ENCODE data around the gene NPTXR.
A peak's percentile ranks its signal among the peaks of the same experiment; 100 is the strongest.
"Not testable (repeated sequence)": the region's sequence is repeated elsewhere in the genome, so short reads cannot be mapped to it uniquely, and the experiment has no call there.

NPTXR gene

GRCh38 chr22:38830026-38830844 is 13.6 kb downstream of the NPTXR start:
- peak in 1 of 2 experiments; percentile 19 for DNase-seq

DNA sequence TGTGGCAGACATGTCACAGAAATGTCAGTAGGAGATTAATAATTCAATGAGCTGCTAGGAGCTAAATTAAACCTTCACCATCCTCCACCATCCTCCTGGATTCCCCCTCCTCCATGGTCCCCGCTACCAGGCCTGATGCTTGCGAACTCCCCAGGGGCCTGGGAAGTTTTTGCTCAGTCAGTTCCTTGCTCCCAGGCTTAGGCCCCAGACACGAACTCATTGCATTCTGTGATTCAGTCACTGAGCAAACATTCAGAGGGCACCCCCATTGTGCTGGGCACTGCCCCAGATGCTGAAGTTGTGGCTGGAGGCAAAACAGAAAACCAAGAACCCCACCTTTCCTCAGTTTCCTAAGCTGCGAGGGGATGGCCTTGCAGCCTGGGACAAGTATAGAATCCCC is 14.3 kb downstream of the NPTXR start:
- no peak for DNase-seq

DNA sequence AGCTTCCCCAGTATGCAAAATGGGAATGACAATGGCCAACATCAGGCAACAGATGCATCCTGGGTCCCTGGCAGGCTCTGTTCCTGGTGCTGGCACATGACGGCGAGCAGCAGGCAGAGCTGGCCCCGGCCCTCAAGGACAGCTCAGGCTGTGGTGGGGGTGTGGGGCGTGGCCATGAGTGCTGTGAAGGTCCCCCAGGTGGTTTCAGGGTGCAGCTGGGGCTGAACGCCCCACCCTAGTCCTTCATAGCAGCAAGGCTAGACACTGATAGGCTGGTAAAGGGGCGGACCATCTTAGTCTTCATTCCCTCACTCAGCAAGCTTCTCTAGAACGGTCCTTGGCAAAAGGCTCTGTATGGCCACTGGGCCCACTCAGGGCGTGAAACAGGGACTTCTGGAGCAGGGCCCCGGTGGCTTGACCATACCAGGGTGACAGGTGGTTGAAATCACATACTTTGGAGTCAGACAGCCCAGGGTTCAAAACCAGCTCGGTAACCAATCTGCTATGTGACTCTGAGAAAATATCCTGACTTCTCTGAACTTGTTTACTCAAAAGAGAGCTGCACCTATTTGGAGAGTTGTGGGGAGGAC is 15.1 kb downstream of the NPTXR start:
- peak in 1 of 2 experiments; percentile 84 for DNase-seq

DNA sequence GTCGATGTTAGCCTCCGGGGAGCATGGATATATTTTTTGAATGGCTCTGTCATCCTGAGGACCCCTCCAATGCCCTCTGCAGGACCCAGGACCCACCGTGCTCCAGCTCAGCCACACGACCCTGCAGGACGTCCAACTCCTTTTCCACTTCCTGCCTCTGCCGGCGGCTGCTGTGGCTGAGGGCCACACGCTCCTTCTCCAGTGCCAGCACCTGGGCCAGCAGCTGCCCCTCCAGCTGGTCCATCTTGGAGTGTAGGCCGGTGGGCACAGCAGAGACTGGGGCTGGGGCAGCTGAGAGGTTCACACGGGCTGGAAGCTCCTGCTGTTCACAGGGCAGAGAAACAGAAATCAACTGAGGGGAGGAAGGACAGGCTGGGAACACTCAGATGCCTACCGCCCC is 15.6 kb downstream of the NPTXR start:
- DNase-seq, result peak in 1 of 2 experiments; percentile 84

GRCh38 chr22:38827510-38827909 is 16.3 kb downstream of the NPTXR start:
- no peak for DNase-seq

GRCh38 chr22:38826801-38827200 is 17.0 kb downstream of the NPTXR start:
- no peak for DNase-seq

DNA sequence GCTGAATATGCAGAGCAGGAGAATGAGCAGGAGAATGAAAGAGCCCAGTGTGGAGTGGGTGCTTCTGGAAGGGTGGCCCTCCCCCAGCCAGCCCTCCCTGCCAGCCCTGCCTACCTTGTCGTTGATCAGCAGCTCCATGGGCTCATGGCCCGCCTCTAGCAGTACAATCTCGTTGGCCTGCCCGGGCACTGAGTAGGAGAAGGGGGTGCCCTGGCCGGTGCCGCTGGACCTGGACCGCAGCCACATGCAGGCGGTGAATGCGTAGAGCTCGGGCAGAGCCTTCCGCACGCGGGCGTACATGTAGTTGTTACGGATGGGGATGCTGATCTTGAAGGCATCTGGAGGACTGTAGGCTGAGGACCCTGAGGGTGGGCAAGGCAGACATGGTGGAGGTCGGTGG is 17.4 kb downstream of the NPTXR start:
- DNase-seq, result no peak

GRCh38 chr22:38824585-38824984 is 19.2 kb downstream of the NPTXR start:
- DNase-seq, result no peak

DNA sequence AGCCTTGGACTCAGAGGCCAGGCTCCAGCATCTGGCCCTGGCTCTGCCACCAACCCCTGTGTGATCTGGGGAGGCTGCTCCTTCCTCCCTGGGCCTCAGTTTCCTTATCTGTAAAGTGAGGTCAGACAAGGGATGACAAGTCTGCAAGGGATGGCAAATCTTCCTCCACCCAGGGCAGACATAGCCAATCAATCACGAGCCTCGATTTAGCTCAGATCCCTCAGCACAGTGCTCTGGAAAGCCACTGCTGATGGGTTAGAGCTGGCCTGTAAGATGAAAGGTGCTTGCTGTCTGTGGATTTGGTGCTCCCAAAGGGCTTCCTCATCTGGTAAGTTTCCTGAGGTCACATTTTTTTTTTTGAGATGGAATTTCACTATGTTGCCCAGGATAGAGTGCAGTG is 20.2 kb downstream of the NPTXR start:
- no peak for DNase-seq

DNA sequence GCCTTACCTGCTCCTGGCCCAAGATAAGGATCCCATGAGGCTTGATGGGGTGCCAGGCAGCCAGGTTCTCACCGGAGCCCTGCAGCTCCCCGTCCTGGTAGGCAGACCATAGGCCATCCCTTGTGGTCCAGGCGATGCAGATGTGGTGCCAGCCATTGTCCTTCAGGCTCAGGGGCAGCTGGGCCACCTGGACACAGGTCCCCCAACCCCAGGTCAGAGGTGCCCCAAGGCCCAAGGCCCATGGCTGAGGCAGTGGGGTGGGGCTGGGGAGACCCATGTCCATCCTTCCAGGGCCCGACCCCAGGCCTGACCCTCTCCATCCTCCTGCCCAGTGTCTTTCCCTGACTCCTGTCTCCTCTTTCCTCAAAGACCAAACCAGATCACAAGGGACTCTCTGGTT is 20.8 kb downstream of the NPTXR start:
- no peak for DNase-seq

GRCh38 chr22:38820020-38820419 is 23.8 kb downstream of the NPTXR start:
- DNase-seq, result no peak

DNA sequence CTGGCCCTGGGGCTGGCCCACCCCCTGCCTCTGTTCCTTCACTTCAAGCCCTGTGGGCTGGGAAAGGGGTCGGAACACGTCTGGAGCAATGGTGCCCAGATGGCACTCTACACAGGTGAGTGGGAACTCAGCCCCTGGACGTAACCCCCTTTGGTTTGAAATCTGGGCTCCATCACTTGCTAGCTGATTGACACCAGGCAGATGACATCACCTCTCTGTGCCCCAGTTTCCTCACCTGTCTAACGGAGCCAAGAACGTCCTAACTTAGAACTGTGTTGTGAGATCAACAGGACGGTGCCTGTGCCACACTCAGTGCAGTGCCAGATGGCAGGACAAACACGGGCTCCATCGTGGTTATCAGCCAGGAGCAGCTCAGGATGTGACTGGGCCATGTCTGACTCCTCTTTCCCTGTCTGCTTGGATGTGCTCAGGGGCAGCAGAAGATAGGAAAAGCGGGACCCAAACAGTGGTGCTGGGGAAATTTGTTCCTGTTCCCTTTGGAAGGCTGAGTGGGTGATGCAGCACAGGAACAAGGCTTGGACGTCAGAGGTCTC is 24.4 kb downstream of the NPTXR start:
- DNase-seq, result no peak

- no peak for DNase-seq
Measured at GRCh38 chr22:38817196-38817595, 26.6 kb downstream of the NPTXR start.

DNA sequence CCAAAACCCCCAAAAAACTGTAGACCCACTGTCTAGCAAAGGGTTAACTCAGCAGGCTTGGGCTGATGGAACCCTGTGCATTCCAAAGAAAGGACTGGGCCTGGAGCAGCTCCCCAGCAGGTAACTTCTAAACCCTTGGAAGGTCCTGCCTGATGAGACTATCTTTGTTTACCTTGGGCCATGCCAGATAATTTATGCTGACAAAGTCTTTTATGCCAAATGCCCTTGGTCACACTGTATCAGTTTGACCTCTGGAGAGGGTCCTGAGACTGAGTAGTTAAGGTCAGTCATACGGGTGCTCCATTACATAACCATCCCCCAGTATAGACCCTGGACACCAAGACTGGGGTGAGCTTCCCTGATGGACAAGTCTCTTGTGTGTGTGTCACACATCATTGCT is 28.0 kb downstream of the NPTXR start:
- DNase-seq, result no peak

DNA sequence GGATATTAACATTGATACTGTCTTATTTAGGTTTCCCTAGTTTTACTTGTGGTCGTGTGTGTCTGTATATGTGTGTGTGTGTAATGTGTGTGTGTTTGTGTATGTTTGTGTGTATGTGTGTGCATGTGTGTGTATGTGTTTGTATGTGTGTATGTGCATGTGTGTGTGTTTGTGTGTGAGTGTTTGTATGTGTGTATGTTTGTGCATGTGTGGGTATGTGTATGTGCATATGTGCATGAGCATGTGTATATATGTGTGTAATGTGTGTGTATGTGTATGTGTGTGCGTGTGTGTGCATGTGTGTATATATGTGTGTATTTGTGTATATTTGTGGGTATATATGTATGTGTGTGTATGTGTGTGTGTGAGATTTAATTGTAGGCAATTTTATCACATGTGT is 32.6 kb downstream of the NPTXR start:
- DNase-seq, result no peak

DNA sequence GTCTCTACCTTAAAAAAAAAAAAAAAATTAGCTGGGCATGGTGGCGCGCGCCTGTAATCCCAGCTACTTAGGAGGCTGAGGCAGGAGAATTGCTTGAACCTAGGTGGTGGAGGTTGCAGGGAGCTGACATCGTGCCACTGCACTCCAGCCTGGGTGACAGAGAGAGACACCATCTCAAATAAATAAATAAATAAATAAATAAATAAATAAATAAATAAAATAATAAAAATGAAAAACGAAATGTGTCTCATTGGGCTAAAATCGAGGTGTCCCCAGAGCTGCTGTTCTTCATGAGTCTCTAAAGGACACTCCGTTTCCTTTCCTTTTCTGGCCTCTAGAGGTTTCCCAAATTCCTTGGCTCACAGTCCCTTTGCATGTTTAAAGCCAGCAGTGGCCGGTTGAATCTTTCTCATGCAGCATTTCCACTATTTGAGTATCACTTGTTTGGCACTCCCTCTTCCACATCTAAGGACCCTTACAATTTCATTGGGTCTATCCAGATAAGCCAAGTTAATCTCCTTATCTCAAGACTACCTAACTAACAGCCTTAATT is 38.7 kb downstream of the NPTXR start:
- DNase-seq, result not testable (repeated sequence)

- peak in 1 of 2 experiments; percentile 50 for DNase-seq
Measured at GRCh38 chr22:38802671-38803121, 41.1 kb downstream of the NPTXR start.

DNA sequence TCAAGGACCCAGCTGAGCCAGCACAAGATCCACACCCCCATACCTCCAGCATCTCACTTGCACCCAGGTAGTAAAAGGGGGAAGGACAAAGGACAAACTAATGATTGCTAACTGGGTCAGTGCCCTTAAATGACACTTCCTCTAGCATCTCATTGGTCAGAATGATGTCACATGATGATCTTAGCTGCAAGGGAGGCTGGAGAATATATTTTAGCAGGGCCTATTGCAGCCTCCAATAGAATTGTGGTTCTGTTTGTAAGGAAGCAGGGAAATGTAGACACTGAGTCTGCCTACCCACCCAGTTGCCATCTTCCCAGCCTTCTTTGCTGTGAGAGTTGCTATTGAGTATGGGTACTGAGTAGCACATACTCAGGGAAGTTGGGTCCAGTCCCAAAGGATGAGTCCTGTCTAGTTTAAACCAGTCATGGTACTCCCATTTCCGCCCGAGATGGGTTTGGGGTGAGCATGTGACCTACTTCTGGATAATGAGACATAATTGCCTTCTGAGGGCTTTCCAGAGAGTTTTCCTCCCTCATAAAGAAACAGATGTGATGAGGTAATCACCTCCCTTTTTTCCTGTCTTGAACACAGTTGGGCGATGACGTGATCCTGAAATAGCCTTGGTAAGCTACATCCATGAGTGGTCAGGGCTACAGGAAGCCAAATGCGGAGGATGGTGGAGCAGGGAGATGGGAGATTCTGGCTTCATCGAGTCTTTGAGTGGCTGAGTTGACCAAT is 44.4 kb downstream of the NPTXR start:
- no peak for DNase-seq

- DNase-seq, result no peak
Measured at GRCh38 chr22:38798496-38798895, 45.3 kb downstream of the NPTXR start.

DNA sequence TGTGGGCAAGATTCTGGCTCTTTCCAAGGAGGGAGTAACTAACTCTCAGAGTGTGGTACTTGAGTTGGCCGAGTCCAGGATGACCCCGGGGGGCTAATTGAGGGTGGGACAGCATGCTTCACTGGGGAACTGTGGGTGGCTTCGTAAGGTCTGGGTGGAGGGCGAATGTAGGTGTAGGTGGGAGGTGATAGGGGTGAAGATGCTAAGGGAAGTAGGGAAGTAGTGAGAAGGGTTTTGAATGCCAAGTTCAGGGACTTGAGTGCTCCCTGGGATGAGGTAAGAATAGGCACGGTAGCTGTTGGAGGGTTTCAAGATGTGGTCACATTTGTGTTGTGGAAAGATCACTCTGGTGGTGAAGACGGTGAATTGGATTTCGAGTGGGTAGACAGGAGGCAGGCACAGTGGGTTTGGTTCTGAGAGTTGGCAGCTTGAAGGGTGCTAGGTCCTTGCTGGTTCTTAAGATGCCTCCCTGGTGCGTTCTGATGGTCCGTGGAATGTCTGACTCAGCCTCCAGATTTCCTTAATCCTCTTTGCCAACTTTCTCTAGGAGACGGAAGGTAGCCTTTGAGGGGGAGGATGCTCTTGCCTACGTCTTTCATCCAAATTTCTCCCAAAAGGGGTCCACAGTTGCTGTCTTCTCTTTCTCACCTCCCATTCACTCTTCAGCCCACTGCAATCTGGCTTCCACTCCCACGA is 47.4 kb downstream of the NPTXR start:
- DNase-seq, result no peak

DNA sequence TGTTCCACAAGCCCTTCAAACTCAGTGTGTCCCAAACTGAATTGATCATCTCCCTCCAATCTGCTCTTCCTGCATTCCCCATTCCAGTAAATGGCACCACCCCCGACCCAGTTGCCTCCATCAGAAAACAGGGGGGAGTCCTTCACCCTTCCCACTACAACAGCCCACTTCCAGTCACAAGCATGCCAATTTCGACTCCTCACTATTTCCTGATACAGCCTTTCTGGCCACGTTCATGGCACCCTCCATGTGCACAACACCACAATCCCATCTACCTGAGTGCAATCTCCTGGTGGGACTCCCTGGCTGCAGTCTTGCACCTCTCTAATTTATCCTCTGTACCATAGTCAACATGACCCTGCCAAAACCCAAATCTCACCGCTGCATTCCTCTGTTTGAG is 48.3 kb downstream of the NPTXR start:
- no peak for DNase-seq

- DNase-seq, result peak; percentile 97 to 100
Measured at GRCh38 chr22:38793721-38794466, 49.9 kb downstream of the NPTXR start, which contains the start of gene DNAL4. Gene DNAL4, minus strand, starts transcription at chr22:38794143. Its CDS starts 11,412 bp downstream, at chr22:38782731.

Data from NCI-H446 (cell line).